ENCODE measurements around the gene BCL11A. TPM values are rescaled to one million over a fixed set of nuclear protein-coding genes. Genes with fewer than 3 reads are reported as not detected.

The BCL11A gene
- total RNA-seq, 1 experiment from 2014 or later: 0.29 TPM

DNA sequence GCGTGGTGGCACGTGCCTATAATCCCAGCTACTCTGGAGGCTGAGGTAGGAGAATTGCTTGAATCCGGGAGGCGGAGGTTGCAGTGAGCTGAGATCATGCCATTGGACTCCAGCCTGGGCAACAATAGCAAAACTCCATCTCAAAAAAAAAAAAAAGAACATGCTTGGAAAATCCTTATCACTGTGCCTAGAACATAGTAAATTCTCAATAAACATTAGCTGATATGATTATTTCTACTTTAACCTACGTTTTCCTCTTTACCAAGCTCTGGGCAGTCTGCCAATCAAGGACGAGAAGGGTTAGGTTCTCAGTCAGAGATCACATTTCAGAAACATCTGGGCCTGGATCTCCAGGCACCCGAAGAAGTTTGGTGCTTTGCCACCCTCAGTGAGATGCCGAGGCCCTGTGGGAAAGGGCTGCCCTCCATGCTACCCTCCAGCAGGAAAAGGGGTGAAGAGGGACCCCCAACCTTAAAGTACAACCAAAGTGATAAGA, 107.7 kb downstream of the BCL11A start:
- no peaks in the 10 kb centered on the region for H3K27me3 Mint-ChIP-seq (ENCODE audit: insufficient read depth, unreplicated experiment)
- CTCF ChIA-PET: no interaction called here
- H3K4me1 Mint-ChIP-seq (ENCODE audit: low read depth, unreplicated experiment): no peaks in the 10 kb centered on the region
- intact Hi-C loops (cut with micrococcal nuclease; ENCODE audit: unreplicated experiment): no loop called here
- POLR2A ChIA-PET: no interaction called here
- no peak for DNase-seq
- no peaks in the 10 kb centered on the region for H3K9me3 ChIP-seq
- H3K27me3 ChIP-seq (replicated peaks; ENCODE audit: control insufficient read depth, insufficient read depth, low read length): no peaks in the 10 kb centered on the region
- no peaks in the 10 kb centered on the region for H3K36me3 ChIP-seq (ENCODE audit: control insufficient read depth, insufficient read depth, low read length)
- H3K4me3 ChIP-seq (ENCODE audit: low read depth, low read length): no peak overlapping the region
- TF ChIP-seq, protein P1, sequence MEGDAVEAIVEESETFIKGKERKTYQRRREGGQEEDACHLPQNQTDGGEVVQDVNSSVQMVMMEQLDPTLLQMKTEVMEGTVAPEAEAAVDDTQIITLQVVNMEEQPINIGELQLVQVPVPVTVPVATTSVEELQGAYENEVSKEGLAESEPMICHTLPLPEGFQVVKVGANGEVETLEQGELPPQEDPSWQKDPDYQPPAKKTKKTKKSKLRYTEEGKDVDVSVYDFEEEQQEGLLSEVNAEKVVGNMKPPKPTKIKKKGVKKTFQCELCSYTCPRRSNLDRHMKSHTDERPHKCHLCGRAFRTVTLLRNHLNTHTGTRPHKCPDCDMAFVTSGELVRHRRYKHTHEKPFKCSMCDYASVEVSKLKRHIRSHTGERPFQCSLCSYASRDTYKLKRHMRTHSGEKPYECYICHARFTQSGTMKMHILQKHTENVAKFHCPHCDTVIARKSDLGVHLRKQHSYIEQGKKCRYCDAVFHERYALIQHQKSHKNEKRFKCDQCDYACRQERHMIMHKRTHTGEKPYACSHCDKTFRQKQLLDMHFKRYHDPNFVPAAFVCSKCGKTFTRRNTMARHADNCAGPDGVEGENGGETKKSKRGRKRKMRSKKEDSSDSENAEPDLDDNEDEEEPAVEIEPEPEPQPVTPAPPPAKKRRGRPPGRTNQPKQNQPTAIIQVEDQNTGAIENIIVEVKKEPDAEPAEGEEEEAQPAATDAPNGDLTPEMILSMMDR (IDR thresholded peaks at IDR 0.05; ENCODE audit: insufficient read depth in 1 of 2, low read depth in 1 of 2, low read length in 1 of 2, severe bottlenecking in 1 of 2, unreplicated experiment in 1 of 2): no peak
- no peaks in the 10 kb centered on the region for H3K4me1 ChIP-seq
- no peak overlapping the region for H3K27ac Mint-ChIP-seq (ENCODE audit: unreplicated experiment)
- no peaks in the 10 kb centered on the region for H3K36me3 Mint-ChIP-seq (ENCODE audit: insufficient read depth, unreplicated experiment)
- BruUV-seq (replicated peaks): no TSS peak
- no peaks in the 10 kb centered on the region for H3K9me3 Mint-ChIP-seq (ENCODE audit: unreplicated experiment)
- H3K4me3 Mint-ChIP-seq (ENCODE audit: unreplicated experiment): no peak overlapping the region

DNA sequence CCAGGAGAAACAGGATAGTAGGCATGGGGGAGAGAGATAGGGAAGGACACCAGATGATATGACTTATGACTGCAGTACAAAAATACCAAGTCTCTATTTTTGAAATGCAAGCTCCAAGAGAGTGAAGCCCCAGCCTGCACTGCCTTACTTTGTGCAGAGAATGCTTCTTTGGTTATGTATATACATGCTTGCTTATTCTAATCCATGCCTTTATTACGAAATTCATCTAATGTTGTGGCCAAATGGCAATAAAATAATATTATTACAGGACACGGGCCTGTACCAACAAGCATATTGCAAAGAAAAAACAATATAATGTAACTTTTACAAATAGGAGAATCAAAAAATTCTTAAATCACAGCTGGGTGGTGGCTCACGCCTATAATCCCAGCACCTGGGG, 110.8 kb downstream of the BCL11A start:
- no peaks in the 10 kb centered on the region for H3K27me3 ChIP-seq (replicated peaks; ENCODE audit: control insufficient read depth, insufficient read depth, low read length)
- POLR2A ChIA-PET: no interaction called here
- BruUV-seq (replicated peaks): no TSS peak
- H3K36me3 ChIP-seq (ENCODE audit: control insufficient read depth, insufficient read depth, low read length): no peaks in the 10 kb centered on the region
- TF ChIP-seq, protein P1 (IDR thresholded peaks at IDR 0.05; ENCODE audit: insufficient read depth in 1 of 2, low read depth in 1 of 2, low read length in 1 of 2, severe bottlenecking in 1 of 2, unreplicated experiment in 1 of 2): no peak
- CTCF ChIA-PET: interaction anchor here (0.6 kb wide), 1 partner anchor 118 kb away, joined by 3 read pairs; no protein-coding TSS in a partner anchor
- DNase-seq: no peak
- Mint-ChIP-seq H3K27ac (ENCODE audit: unreplicated experiment) (no peak overlapping the region), H3K36me3 (ENCODE audit: insufficient read depth, unreplicated experiment) (no peaks in the 10 kb centered on the region), H3K4me3 (ENCODE audit: unreplicated experiment) (no peak overlapping the region), H3K4me1 (ENCODE audit: low read depth, unreplicated experiment) (no peaks in the 10 kb centered on the region), H3K27me3 (ENCODE audit: insufficient read depth, unreplicated experiment) (no peaks in the 10 kb centered on the region), H3K9me3 (ENCODE audit: unreplicated experiment) (no peaks in the 10 kb centered on the region)
- H3K9me3 ChIP-seq: no peaks in the 10 kb centered on the region
- H3K4me1 ChIP-seq: no peaks in the 10 kb centered on the region
- intact Hi-C loops (cut with micrococcal nuclease; ENCODE audit: unreplicated experiment): no loop called here
- no peak overlapping the region for H3K4me3 ChIP-seq (ENCODE audit: low read depth, low read length)

DNA sequence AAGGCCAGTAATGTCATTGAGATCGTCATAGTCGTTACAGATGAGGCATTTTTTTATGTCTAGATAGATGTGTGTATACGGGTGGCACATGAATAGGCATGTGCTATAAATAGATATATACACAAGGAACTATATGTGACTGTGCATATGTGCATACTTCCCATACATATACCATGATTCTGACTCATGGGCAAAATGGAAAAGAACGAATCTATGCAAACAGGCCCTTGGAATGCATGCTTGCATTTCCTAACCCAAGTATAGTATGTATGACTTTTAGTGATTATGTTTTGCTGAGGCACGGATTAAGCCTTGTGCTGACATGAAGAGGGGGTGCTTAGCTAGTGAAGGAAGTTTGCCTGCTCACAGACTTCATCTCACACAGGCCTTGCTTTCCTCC, 111.7 kb downstream of the BCL11A start:
- TF ChIP-seq, protein P1 (IDR thresholded peaks at IDR 0.05; ENCODE audit: insufficient read depth in 1 of 2, low read depth in 1 of 2, low read length in 1 of 2, severe bottlenecking in 1 of 2, unreplicated experiment in 1 of 2): no peak
- Mint-ChIP-seq H3K4me3 (ENCODE audit: unreplicated experiment) (no peak overlapping the region), H3K36me3 (ENCODE audit: insufficient read depth, unreplicated experiment) (no peaks in the 10 kb centered on the region), H3K9me3 (ENCODE audit: unreplicated experiment) (no peaks in the 10 kb centered on the region), H3K4me1 (ENCODE audit: low read depth, unreplicated experiment) (no peaks in the 10 kb centered on the region), H3K27ac (ENCODE audit: unreplicated experiment) (no peak overlapping the region), H3K27me3 (ENCODE audit: insufficient read depth, unreplicated experiment) (no peaks in the 10 kb centered on the region)
- DNase-seq: no peak
- no TSS peak for BruUV-seq (replicated peaks)
- Histone ChIP-seq H3K36me3 (ENCODE audit: control insufficient read depth, insufficient read depth, low read length) (no peaks in the 10 kb centered on the region), H3K9me3 (no peaks in the 10 kb centered on the region), H3K4me1 (no peaks in the 10 kb centered on the region), H3K27me3 (replicated peaks; ENCODE audit: control insufficient read depth, insufficient read depth, low read length) (no peaks in the 10 kb centered on the region), H3K4me3 (ENCODE audit: low read depth, low read length) (no peak overlapping the region)
- CTCF ChIA-PET: no interaction called here
- intact Hi-C loops (cut with micrococcal nuclease; ENCODE audit: unreplicated experiment): no loop called here
- POLR2A ChIA-PET: no interaction called here

Data from Caco-2 (cell line).